CD14-positive monocyte (primary cell): ENCODE measurements around the gene SMCHD1. TPM values are rescaled to one million over a fixed set of nuclear protein-coding genes. Genes with fewer than 3 reads are reported as not detected.

Experiments used
- DNase-seq, 3 donors: peaks; one replicate each; pipeline ENCODE4 v3.0.0-alpha.2; 2011 to 2022
- H2AFZ ChIP-seq: 2 replicates; pipeline ENCODE4 v1.6.0; 2012; ENCODE audit warnings: mild to moderate bottlenecking, low read depth, low read length, inconsistent platforms; ENCODE audit not compliant: insufficient read depth, poor library complexity, severe bottlenecking
- H3K27ac ChIP-seq, 2 donors: 1 replicate in 1 of 2; 2 replicates in 1 of 2; pipeline ENCODE4 v1.5.1; 2012 to 2013; ENCODE audit warnings: low read length in 2 of 2, control low read depth in 1 of 2, inconsistent platforms in 1 of 2, low read depth in 1 of 2, mild to moderate bottlenecking in 1 of 2
- H3K27me3 ChIP-seq, 2 donors: one replicate each; pipeline versions ENCODE4 v1.6.0 to v1.6.1; 2011 to 2013; ENCODE audit warnings: low read length in 2 of 2; ENCODE audit not compliant: control insufficient read depth in 2 of 2, insufficient read depth in 2 of 2
- H3K36me3 ChIP-seq, 2 donors: replicated peaks in 1 of 2; 1 replicate in 1 of 2; 2 replicates in 1 of 2; pipeline versions ENCODE4 v1.5.1 to v1.6.1; 2012 to 2013; ENCODE audit warnings: low read length in 2 of 2, control low read depth in 1 of 2, inconsistent platforms in 1 of 2, mild to moderate bottlenecking in 1 of 2; ENCODE audit not compliant: insufficient read depth in 2 of 2, control insufficient read depth in 1 of 2
- H3K4me1 ChIP-seq, 2 donors: 1 replicate in 1 of 2; 2 replicates in 1 of 2; pipeline versions ENCODE4 v1.5.1 to v1.6.1; 2012 to 2013; ENCODE audit warnings: low read length in 2 of 2, control low read depth in 1 of 2, inconsistent platforms in 1 of 2, mild to moderate bottlenecking in 1 of 2, moderate library complexity in 1 of 2; ENCODE audit not compliant: insufficient read depth in 2 of 2, control insufficient read depth in 1 of 2
- H3K4me2 ChIP-seq: replicated peaks from 2 replicates; pipeline ENCODE3; 2012; ENCODE audit warnings: low read length, moderate library complexity, mild to moderate bottlenecking; ENCODE audit not compliant: poor library complexity, severe bottlenecking; ENCODE audit errors: extremely low read depth
- H3K4me3 ChIP-seq, 3 experiments: fragments of 200-600 bp in 1 of 3; sonication (generic) in 1 of 3; replicated peaks in 1 of 3; 1 replicate in 2 of 3; 2 replicates in 1 of 3; pipeline ENCODE4 v1.5.1; 2011 to 2013; ENCODE audit warnings: low read length in 3 of 3, mild to moderate bottlenecking in 3 of 3, control low read depth in 2 of 3, low read depth in 2 of 3, inconsistent platforms in 1 of 3, moderate library complexity in 1 of 3
- H3K79me2 ChIP-seq: 2 replicates; pipeline ENCODE4 v1.6.0; 2012; ENCODE audit warnings: mild to moderate bottlenecking, control low read depth, inconsistent platforms, low read length, moderate library complexity; ENCODE audit not compliant: insufficient read depth
- H3K9ac ChIP-seq: 2 replicates; pipeline ENCODE4 v1.6.0; 2017; ENCODE audit warnings: low read length, mild to moderate bottlenecking; ENCODE audit not compliant: insufficient read depth, poor library complexity, severe bottlenecking
- H3K9me3 ChIP-seq, 2 donors: replicated peaks in 1 of 2; 1 replicate in 1 of 2; 2 replicates in 1 of 2; pipeline versions ENCODE4 v1.5.1 to v1.6.1; 2012 to 2013; ENCODE audit warnings: low read length in 2 of 2, control low read depth in 1 of 2; ENCODE audit not compliant: control insufficient read depth in 1 of 2, insufficient read depth in 1 of 2
- H4K20me1 ChIP-seq: 2 replicates; pipeline ENCODE4 v1.6.0; 2012; ENCODE audit warnings: mild to moderate bottlenecking, low read length, control low read depth, moderate library complexity; ENCODE audit not compliant: insufficient read depth
- H3K27ac Mint-ChIP-seq, 7 donors: one replicate each; pipeline ENCODE4 v1.8.0; 2020; ENCODE audit warnings: mild to moderate bottlenecking in 7 of 7, mixed read lengths in 7 of 7, moderate library complexity in 6 of 7, inconsistent platforms in 2 of 7
- H3K27me3 Mint-ChIP-seq, 3 donors: one replicate each; pipeline ENCODE4 v1.8.0; 2021 to 2022; ENCODE audit warnings: low read depth in 3 of 3, mild to moderate bottlenecking in 3 of 3, mixed read lengths in 3 of 3, moderate library complexity in 3 of 3, inconsistent platforms in 1 of 3
- H3K36me3 Mint-ChIP-seq, 2 donors: one replicate each; pipeline ENCODE4 v1.8.0; 2020; ENCODE audit warnings: mixed read lengths in 2 of 2, inconsistent platforms in 1 of 2, mild to moderate bottlenecking in 1 of 2
- H3K4me1 Mint-ChIP-seq: one replicate; pipeline ENCODE4 v1.8.0; 2020; ENCODE audit warnings: mild to moderate bottlenecking, mixed read lengths
- H3K4me3 Mint-ChIP-seq, 2 donors: one replicate each; pipeline ENCODE4 v1.8.0; 2020; ENCODE audit warnings: mild to moderate bottlenecking in 2 of 2, mixed read lengths in 2 of 2, moderate library complexity in 1 of 2
- H3K9me3 Mint-ChIP-seq, 7 donors: one replicate each; pipeline ENCODE4 v1.8.0; 2020 to 2022; ENCODE audit warnings: mixed read lengths in 7 of 7, mild to moderate bottlenecking in 6 of 7, moderate library complexity in 6 of 7, inconsistent platforms in 2 of 7
- WGBS: methylation state at CpG from one replicate; pipeline ENCODE4 v1.1.5; 2013; ENCODE audit warnings: missing lambda C conversion rate; ENCODE audit not compliant: insufficient coverage; 5-methylcytosine and 5-hydroxymethylcytosine counted together
- intact Hi-C, 2 donors: fragments of 100-400 bp; cut with micrococcal nuclease; formaldehyde crosslinking; loops; one replicate each; pipeline versions ENCODE4 v1.15.0 to v1.15.1; 2023
- polyA plus RNA-seq, 3 donors: library from polyadenylated mRNA; depleted of rRNA in 1 of 3; unstranded in 2 of 3; stranded (reverse) in 1 of 3; fragments of 300-500 nt in 2 of 3; fragments of >200 nt in 1 of 3; fragmentation: Illumina TruSeq in 2 of 3; gene quantifications; 1 replicate in 2 of 3; 2 replicates in 1 of 3; pipeline ENCODE4 v1.2.3, GENCODE V29; 2012 to 2021
- TF ChIP-seq, protein P1 (sequence below): fragments of 200-600 bp; IDR thresholded peaks from one replicate; pipeline ENCODE4 v1.8.0; 2022; ENCODE audit warnings: antibody characterized with exemption, mild to moderate bottlenecking

Gene SMCHD1
- polyA plus RNA-seq, 3 donors, result 12.7 to 45.5 (median 16.8) TPM

GRCh38 chr18:2777241-2777640, 121.7 kb downstream of the SMCHD1 start:
- H3K36me3 ChIP-seq, result peaks cover 91 to 96% of the 10 kb centered on the region in 2 donors
- no peak overlapping the region for H2AFZ ChIP-seq
- H3K9me3 ChIP-seq, result no peaks in the 10 kb centered on the region
- Mint-ChIP-seq H3K27ac (peak overlapping the region in 2 of 7 donors; percentile 4 to 83), H3K9me3 (no peaks in the 10 kb centered on the region), H3K27me3 (peaks cover 0 to 2% (median 0%) of the 10 kb centered on the region in 3 donors), H3K36me3 (peaks cover 73 to 91% of the 10 kb centered on the region in 2 donors), H3K4me1 (no peaks in the 10 kb centered on the region), H3K4me3 (no peak overlapping the region)
- H3K27ac ChIP-seq, result no peak overlapping the region
- DNase-seq, result no peak
- no peaks in the 10 kb centered on the region for H3K79me2 ChIP-seq
- H3K4me3 ChIP-seq, result no peak overlapping the region
- TF ChIP-seq, protein P1, sequence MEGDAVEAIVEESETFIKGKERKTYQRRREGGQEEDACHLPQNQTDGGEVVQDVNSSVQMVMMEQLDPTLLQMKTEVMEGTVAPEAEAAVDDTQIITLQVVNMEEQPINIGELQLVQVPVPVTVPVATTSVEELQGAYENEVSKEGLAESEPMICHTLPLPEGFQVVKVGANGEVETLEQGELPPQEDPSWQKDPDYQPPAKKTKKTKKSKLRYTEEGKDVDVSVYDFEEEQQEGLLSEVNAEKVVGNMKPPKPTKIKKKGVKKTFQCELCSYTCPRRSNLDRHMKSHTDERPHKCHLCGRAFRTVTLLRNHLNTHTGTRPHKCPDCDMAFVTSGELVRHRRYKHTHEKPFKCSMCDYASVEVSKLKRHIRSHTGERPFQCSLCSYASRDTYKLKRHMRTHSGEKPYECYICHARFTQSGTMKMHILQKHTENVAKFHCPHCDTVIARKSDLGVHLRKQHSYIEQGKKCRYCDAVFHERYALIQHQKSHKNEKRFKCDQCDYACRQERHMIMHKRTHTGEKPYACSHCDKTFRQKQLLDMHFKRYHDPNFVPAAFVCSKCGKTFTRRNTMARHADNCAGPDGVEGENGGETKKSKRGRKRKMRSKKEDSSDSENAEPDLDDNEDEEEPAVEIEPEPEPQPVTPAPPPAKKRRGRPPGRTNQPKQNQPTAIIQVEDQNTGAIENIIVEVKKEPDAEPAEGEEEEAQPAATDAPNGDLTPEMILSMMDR, result no peak
- H3K4me1 ChIP-seq, result no peaks in the 10 kb centered on the region
- H3K9ac ChIP-seq, result no peak overlapping the region
- intact Hi-C loops, result loop anchor here (5.0 to 10.0 kb wide), 3 partner anchors 40 to 82 kb away; no protein-coding TSS in a partner anchor
- H3K27me3 ChIP-seq, result no peaks in the 10 kb centered on the region
- peaks cover 53% of the 10 kb centered on the region for H4K20me1 ChIP-seq
- no peak overlapping the region for H3K4me2 ChIP-seq

- H4K20me1 ChIP-seq, result peaks cover 29% of the 10 kb centered on the region
These were observed 125.2 kb downstream of the SMCHD1 start for GRCh38 chr18:2780750-2781149.

More at GRCh38 chr18:2780750-2781149, 125.2 kb downstream of the SMCHD1 start:
- Histone ChIP-seq H3K9ac (no peak overlapping the region), H3K9me3 (no peaks in the 10 kb centered on the region), H2AFZ (no peak overlapping the region), H3K27ac (no peak overlapping the region), H3K27me3 (no peaks in the 10 kb centered on the region), H3K4me3 (no peak overlapping the region), H3K4me2 (no peak overlapping the region), H3K36me3 (peaks cover 88 to 98% of the 10 kb centered on the region in 2 donors), H3K79me2 (no peaks in the 10 kb centered on the region), H3K4me1 (no peaks in the 10 kb centered on the region)
- H3K27me3 Mint-ChIP-seq, result no peaks in the 10 kb centered on the region
- intact Hi-C loops, result loop anchor here in 1 of 2 donors (10.0 kb wide), 1 partner anchor 124 kb away; no protein-coding TSS in a partner anchor
- peak overlapping the region in 2 of 7 donors; percentile 34 to 63 for H3K27ac Mint-ChIP-seq
- WGBS, result no CpG with 5 or more reads among the region's 3 CpGs
- peaks cover 71 to 88% of the 10 kb centered on the region in 2 donors for H3K36me3 Mint-ChIP-seq
- H3K4me3 Mint-ChIP-seq, result no peak overlapping the region
- no peaks in the 10 kb centered on the region for H3K4me1 Mint-ChIP-seq
- H3K9me3 Mint-ChIP-seq, result no peaks in the 10 kb centered on the region
- TF ChIP-seq, protein P1, result no peak
- no peak for DNase-seq
